HG03064 (cell line): Measurements from ENCODE around the gene P2RX1.

ENCODE experiments used
- ATAC-seq: cut with Tn5 transposase; IDR thresholded peaks from one replicate; pipeline ENCODE4 v1.9.1; 2021; ENCODE audit warnings: low read depth; ENCODE audit not compliant: unreplicated experiment

P2RX1 gene

DNA sequence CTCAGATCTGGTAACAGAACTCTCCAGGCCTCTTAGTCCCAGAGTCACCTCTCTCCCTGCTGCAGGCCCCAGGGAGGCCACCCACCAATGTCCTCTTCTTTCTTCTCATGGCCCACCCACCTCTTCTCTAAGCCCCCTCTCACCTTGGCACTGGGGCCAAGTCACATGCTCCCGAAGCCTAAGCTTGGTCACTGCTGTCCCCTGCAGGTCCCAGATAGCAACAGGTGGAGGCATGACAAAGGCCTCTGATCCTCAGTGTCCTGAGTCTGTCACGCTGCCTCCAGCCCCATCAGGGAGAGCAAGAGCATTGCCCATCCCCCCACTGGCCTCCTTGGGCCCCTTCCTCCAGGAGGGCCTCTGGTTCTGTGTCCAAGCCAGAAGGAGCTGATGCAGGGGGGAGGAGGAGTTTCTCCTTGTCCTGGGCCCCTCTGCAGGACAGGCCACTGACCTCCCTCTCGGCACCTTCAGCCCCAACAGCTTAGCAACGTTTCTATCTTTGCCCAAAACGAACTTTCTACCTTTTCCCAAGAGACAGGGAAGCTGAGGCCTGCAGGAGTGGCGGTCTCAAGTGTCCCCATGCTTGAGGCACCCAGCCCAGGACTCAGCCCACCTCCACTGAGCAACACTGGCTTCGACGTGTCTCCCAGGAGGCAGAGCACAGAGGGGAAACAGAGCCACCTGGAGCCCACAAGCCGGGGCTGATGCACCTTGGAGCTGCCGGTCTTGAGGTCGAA lies 8.6 kb downstream of the P2RX1 start:
- no peak for ATAC-seq

DNA sequence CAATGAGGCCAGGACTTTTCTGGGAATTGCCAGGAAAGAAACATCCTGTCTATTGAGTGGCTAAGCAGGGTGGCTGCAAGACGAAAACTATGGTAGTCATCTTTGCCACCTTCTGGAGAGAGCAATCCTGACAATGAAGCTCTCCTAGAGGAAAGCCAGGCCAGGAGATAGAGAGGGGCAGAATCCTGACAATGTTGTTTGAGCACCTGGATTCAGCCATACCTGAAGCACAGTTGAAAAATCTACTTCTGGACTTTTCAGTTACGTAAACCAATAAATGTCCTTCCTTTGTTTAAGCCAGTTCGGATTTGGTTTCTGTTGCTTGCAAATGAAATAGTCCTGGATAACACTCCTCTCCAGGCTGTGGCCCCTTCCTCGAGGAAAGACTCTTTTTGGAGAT lies 9.4 kb downstream of the P2RX1 start:
- no peak for ATAC-seq

DNA sequence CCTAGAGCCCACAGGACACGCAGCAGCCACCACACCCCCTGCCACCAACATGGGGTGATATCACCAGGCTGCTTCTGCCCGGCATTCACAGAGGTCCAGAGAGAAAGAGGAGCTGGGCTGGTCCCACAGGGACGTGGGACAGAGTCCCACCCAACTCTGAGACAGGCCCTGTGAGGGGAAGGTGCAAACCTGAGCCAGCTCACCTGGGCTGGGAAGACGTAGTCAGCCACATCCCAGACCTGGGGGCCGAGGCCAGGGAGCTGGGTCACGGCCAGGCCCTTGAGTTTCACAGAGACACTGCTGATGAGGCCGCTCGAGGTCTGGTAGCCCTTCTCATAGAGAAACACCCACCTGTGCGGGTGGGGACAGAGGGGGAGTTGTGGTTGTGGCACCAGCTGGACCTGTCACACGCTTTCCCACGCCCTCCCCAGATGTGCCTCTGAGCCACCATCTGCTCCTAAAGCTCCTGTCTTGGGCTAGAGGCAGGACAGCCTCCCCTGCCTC lies 11.2 kb downstream of the P2RX1 start:
- ATAC-seq, result no peak

DNA sequence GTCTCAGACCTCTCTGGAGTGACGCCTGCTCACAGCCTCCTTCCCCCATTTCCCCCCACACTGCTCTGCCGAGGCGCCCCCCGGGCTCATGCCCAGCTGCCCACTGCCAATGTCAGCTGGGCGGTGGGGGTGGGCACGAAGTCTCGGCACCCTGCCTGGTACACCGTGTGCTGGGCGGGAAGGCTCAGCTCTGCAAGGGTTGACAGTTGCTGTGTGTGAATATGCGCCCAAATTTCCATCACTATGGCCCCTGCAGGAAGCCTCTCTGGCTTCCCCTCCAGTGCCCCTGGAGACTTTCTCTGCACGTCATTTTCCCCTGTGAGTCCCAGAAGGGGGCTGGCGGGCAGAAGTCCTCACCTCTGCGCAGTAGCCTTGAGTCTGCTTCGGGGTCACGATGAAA lies 11.8 kb downstream of the P2RX1 start:
- ATAC-seq, result no peak

DNA sequence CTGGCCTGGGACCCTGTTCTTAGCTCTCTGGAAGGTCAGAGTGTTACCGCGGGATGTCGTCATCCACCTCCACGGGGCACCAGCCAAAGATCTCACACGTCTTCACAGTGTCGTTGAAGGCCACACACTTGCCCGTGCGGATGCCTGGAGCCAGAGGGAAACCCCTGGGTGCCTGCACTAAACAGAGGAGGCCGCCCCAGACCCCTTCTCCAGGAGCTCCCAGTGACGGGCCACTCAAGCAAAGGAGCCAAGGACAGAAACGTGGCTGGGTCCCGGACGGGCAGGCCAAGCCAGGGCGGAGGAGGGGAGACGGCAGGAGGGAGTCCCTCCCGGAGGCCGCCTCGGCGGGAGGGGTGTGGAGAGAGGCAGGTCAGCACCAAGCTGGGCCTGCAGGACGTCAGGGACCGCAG lies 12.4 kb downstream of the P2RX1 start:
- no peak for ATAC-seq

DNA sequence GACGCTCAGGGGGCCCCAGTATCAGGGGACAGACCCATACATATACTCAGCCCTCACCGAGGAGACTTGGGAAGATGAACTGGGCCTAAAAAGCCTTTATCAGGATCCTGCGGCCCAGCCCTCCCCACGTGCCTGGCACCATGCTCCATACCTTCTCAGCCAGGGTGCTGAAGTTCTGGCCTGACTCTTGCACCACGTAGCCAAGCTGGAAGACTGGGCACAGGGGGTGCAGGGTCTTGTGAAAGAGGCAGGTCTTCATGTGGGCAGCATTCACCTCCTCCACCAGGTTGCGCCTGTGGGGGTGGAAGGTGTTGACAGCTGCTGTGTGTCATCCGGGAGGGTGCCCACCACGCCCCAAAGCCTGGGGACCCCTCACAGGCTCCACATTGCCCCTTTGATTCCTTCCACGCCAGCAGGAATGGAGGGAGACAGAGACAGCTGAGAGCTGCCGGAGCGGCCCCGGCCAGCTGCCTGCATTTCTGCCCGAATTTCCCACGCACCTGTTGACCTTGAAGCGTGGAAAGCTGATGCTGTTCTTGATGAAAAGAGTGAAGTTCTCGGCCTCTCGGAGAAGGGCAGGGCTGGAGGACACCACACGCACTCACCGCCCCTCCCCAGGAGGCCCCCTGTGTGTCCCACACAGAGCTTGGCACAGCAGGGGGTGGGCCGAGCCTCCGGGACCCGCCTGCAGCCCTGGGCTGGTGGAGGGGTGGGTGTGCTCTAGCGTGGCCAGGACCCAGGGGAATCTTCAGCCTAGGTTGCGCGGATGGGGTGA lies 13.0 kb downstream of the P2RX1 start:
- ATAC-seq, result no peak

DNA sequence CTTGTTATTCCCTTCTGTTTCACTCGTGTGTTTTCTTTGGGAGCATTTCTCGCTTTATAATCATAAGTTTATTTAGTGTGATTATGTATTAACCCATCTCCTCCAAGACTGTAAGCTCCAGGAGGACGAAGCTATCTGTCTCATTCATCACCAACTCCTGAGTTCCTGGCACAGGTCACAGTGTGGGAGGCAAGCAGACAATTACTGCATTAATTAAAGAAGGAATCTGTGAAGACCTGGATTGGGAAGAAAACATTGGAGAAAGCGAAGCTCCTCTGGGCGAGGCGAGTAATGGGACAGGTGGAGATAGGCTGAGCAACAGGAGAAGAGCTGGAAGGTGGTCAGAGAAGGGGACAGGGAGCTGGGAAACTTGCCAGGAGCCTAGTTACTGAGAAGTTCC lies 15.6 kb downstream of the P2RX1 start:
- no peak for ATAC-seq

DNA sequence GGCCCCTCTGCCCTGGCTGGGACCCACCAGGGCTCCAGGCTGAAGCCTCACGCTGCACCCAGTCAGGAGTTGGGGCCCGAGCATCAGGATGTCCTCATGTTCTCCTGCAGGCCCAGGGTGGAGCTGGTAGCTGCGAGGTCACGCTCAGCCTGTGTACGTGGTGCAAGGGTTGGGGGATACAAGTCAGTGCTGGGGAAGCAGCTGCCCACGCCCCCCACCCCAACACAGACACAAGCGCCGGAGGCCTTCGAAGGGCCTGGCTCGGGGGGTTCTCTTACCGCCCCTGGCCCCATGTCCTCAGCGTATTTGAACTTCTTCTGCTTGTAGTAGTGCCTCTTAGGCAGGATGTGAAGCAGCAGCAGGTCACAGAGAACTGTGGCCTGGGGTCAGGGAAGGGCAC lies 18.5 kb downstream of the P2RX1 start:
- no peak for ATAC-seq

DNA sequence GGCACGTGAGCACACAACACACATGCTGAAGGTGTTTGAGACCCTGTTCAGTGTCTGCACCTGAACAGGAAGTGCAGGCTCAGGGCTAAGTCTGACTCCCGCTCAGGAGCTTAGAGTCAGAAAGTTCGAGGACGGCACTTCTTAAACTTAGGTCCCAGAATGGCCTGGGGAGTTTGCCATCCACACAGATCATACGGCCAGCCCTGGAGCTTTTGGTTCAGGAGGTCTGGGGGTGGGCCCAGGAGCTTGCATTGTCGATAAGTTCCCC lies 19.4 kb downstream of the P2RX1 start:
- no peak for ATAC-seq

DNA sequence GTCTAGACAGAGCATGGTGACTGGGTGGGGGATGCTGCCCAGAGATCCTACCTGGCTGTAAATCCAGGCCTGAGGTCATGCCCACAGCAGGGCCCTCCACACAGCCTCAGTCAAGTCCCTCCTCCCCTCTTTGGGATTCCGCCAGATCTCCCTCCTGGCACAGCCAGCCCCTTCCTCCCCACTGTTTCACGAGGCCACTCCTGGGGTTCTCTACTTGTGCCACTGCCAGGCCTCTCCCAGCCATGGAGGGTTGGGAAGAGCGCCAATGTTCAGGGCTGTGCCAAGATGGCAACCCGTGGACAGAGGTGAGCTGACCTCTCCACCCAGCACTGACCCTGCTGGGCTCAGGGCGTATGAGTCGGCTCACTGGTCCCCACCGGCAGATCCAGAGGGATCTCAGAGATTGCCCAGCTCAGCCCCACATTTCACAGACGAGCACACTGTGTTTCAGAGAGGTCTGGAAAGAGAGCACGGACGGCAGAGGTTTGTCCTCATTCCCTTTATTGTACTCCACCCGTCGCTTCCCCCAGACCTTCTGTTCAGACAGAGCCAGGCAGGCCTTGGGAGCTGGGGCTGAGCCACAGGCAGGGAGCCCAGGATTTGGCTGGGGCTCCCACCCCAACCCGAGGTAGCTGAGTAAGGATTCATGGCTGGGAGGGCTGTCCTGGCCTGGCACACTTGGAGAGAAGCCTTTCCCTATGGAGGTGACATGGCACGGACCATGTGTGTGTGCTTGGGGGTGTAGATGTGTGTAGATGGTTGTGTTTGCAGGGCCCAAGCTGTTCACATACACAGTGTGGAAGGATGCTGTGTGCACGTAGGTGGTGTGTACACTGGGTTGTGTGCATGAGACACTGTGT lies 19.9 kb downstream of the P2RX1 start:
- no peak for ATAC-seq

DNA sequence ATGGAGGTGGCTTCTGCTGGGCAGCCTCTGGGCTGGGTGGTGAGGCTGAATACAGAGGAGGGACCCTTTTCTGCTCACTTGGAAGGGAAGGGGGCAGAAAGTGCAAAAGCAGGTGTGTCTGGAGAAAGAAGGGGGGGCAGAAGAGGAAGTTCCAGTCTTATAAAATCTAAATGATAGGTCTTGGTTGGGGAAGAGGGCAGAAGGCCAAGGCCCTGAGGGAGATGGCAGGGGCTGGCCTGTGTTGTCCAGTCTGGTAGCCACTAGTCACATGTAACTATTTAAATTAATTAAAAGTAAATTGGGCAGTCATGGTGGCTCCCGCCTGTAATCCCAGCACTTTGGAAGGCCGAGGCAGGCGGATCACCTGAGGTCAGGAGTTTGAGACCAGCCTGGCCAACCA lies 20.9 kb downstream of the P2RX1 start:
- ATAC-seq, result no peak

DNA sequence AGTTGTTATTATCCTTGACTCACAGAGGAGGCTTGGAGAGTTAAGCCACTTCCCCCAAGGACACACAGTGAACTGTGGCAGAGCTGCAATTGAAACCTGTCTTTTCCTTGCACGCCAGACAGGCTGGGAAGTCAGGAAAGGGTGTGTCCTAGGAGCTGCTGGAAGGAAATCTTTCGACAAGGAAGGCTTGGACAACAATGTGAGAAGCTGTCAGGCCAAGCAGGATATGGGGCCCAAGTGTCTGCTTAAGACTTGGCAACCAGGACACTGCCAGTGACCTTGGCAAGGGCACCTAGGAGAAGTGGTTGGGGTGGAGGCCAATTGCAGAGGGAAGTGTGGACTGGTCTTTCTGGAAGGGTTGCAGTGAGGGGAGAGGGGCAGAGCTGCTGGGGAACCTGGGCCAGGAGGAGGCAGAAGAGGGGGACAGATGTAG lies 21.3 kb downstream of the P2RX1 start:
- no peak for ATAC-seq

DNA sequence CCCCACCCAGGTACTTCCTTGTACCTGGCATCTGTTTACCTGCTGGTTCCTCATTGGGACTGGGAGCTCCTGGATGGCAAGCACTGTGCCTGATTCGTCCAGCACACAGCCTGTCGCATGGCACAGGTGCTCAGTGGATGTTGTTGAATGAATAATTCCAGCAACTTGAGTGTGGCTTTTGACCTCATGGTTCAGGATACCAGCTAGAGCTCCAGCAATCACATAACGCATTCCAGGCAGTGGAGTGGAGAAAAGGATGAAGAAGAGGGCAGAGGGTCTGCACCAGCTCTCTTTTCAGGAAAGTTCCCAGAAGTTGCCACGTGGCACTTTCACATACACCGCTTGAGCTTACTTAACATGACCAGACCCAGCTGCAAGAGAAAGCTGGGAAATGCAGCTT lies 22.1 kb downstream of the P2RX1 start:
- ATAC-seq, result no peak

DNA sequence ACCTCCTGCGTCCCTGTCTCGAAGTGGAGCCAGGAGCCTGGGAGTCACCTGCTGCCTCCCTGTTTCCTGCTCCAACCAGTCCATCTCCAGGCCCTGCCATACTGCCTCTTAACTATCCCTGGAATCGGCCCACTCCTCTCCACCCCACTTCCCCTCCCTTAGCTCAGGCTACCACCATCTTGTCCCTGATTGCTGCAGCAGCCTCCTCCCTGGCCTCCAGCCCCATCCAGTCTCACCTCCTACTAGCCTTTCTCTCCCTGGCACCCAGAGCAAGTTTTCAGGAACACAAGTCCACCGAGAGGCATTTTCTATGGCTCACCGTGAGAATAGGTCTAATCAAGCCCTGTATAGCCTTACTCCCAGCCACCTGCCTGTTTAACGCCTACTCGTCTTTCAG lies 22.5 kb downstream of the P2RX1 start:
- no peak for ATAC-seq

DNA sequence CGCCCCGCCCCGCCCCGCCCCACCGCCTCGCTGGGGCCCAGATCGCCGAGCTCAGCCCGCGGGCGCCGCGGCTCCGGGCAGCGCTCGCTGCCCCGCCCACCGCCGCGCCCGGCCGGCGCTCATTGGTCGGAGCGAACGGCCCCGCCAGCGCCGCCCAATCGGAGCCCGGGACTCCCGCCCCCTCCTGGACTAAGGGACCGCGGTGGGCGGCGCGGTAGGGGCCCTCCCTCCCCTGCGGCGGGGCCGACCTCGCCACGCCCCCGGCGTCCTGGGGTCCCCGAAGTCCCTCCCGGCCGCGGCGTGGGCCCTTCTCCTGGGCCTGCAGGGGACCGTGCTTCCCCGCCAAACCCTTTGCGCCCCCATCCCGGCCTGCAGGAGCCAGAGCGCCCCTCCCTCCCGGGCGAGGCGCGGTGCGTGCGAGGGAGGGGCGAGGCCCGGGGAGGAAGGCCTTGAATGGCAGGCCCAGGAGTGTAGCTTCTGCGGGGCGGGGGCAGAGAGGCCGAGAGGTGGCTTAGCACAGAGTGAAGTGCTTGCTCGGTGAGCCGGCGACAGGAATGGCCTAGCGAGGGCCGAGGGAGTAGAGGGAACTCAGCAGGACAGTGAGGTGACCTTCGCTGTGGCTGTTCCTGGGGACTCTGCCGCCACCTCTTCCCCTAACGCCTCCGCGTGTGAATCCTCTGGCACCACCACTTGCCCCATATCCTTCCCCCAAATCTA lies 23.1 kb downstream of the P2RX1 start, which contains the start of gene CAMKK1:
Gene CAMKK1 (minus strand): TSS at position 51 of the 717 bp plus-strand sequence. CDS start 7,366 bp downstream, outside the sequence.
- ATAC-seq, result peak; percentile 72

DNA sequence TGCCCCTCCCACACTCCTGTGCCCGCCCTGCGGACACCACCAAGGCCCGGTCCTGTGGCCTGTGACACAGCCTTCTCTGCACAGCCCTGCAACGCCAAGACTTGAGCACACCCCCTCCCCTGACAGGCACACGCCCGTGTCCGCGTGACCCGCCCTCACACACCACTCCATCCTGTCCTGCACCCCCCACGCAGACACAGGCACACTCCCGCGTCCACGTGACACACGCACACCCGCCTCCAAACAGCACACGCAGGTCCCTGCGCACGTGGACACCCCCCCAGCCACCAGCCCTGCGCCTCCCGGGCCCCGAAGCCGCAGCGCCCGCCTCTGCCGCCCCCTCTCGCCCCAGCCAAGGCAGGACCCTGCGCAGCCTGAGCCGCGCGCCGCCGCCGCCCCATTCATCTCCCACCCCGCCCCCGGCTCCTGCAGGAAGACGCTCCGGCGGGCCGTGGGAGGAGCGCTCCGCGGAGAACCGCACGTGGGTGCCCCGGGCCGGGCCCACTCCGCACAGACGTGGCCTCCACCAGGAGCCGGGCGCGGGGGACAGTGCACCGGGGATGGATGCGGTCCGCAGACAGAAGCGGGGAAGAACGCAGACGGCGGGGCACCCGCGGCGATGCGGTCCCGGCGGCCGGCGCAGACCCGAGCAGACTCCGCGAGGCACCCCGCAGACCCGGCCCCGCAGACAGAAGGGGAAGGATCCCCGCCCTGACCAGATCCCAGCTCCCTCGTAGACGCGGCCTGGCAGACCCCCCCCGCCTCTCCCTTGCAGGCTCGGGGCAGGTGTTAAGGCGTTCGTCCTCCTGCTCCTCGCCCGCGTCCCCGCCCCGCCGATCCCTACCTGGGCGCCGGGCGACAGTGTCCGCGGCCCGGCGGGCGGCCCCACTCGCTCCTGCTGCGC lies 23.9 kb downstream of the P2RX1 start:
- ATAC-seq, result no peak

DNA sequence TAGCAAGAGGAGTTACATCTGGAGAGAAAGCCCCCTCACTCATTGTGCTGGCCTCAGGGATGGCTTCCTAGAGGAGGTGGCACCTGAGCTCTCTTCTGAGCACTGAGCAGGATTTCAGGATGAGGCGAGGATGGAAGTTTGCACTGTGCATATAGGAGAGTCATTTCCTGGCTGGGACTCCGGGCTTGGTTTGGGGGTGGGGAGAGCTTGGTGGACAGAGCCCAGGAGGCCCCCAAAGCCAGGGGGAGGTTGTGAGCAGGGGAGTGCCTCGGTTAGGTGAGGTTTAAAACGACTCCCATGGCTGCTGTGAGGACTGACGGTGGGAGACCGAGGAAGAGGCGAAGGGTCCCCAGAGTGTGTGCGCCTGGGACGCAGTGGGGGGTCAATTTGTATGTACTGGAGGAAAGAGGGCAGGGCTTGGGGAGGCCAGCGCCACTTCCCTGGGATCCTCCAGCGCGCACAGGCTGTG lies 24.6 kb downstream of the P2RX1 start:
- ATAC-seq, result no peak

DNA sequence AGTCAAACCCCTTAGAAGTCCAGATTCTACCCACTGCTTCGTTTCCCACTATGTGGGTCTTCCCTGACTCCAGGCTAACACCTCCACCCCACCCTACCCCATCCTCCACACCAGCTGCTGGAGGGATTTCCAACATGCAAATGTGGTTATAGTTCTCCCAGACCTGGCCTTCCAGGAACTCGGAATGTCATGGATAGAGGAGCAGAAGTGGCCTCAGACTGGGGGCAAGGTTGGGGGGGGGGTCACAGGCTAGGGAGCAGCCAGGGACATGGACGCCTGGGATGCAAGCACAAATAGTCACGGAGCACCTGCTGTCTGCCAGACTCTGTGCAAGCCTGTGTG lies 25.4 kb downstream of the P2RX1 start:
- ATAC-seq, result no peak

DNA sequence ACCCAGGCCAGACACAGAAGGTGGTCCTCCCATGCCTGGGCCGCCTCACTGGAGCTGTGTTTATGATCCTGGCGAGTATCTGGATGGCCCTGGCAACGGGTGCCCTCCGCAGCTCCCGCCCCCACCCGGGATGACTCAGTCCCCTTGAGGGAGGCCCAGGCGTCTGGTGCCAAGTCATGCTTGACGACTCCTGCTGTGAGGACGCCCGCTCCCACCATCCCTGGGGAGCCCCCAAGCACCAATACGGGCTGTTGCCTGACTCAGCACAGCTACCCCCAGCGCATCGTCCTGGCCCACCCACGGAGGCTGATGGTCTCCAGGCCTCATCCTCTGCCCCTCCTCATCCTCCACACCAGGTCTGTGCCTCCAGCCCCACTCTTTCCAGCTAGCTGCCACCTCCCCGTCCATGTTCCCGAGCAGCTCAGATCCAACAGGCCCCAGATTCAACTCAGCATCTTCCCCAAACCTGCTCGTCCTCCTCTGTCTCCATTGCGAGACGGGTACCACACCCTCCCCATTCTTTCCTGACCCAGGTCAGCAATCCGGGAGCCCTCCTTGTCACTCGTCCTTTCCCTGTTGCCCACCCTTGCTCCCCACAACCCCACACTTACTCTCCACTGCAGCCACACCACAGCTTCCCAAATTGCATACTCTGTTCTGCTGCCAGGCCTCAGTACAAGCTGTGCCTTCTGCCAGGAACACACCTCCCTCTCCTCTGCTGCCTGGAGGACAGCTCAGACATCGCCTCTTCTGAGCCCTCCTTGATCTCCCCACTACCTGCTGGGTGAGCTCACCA lies 26.0 kb downstream of the P2RX1 start:
- ATAC-seq, result no peak
